Hematopoietic multipotent progenitor cell (in vitro differentiated cells): ENCODE data around the gene BCAR3. TPM values are rescaled to one million over a fixed set of nuclear protein-coding genes. Genes with fewer than 3 reads are reported as not detected.
"Not testable (repeated sequence)": the region's sequence is repeated elsewhere in the genome, so short reads cannot be mapped to it uniquely, and the experiment has no call there.

Experiments
- DNase-seq, 3 donors: peaks; one replicate each; pipeline ENCODE4 v3.0.0-alpha.2; 2011 to 2015; ENCODE audit warnings: low read depth in 2 of 3, low spot score in 2 of 3
- total RNA-seq: library from RNA; depleted of rRNA; stranded (reverse); fragments of >200 nt; gene quantifications from one replicate; pipeline ENCODE4 v1.2.3, GENCODE V29; 2012

Gene BCAR3
- total RNA-seq, 1 donor = 1.1 TPM

DNA sequence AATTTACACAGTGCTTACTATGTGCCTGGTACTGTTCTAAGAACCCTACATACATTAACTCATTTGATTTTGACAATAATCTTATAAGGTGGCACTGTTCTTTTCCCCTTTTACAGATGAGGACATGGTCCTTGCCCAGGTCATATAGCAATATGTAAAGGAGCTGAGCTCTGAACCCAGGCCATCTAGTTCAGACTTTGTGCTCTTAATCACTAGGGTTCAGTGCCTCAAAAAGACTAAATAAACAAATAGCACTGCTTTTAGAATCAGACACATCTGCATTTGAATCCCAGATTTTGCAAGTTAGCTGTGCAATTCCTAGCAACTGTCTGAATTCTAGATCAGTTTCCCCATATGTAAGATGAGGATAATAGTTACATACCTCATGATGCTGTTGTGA is 8.7 kb upstream of the BCAR3 start:
- DNase-seq = no peak

DNA sequence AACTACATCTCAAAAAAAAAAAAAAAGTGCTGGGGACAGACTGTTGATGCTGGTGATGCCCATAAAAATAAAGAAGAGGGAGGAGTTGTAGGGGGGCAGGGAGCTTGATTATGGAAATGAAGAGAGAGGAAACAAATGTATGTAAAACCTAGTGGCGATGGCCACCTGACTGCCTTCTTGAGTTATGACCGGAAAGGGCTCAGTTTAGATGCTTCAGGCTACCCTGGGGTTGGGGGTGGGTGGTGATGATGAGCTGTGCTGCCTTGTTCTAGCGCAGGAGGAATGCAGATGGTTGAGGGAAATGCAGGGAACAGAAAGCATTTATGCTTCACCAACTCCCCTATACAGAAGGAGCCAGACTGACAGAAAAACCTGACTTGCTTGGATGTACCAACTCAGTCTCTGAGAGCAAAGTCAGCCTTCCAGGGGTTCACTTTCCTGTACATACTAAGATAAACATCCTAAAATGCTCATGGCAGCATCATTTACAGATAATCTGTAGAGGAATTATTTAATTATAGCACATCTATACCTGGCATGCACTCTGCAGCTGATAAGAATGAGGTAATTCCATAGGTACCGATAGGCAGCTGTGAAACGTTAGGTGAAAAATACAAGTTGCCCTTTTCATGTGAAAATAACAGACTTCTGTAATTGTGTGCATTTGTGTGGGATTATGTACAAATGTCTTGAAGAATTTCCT is 8.0 kb upstream of the BCAR3 start:
- DNase-seq = no peak

GRCh38 chr1:93687542-93687941 is 5.9 kb upstream of the BCAR3 start:
- no peak for DNase-seq

DNA sequence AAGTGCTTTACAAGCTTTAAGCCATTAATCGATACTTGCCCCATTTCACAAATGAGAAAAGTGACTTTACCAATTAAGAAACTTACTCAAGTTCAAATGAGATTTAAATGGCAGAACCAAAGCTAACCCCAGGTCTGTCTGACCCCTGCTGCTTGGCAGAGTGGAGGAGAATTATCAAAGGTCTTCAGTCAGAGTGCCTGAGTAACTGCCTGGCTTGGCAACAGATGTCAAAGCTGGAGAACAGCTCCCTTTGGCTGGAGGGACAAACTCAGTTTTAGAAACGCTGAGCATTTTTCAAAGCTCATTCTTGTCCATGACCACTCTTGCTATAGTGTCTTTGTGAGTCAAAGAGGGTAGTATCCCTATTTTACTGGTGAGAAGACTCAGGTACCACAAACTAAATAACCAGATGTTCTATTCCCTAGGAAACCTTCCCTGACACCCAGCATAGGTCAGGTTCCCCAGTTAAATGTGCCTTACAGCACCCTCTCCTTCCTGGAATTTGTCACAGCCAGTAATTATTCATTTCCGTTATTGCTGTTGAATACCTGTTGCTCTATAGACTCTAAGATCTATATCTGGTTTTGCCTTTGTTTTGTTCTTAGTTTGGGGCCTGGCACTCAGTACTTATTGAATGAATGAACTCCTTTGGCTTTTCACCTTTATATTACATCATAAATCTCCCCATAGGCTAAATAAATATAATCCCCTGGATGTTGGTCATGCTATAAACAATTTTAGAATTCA is 5.0 kb upstream of the BCAR3 start:
- no peak for DNase-seq

GRCh38 chr1:93685918-93686317 is 4.3 kb upstream of the BCAR3 start:
- DNase-seq = no peak

GRCh38 chr1:93683234-93683633 is 1.6 kb upstream of the BCAR3 start:
- DNase-seq = no peak

GRCh38 chr1:93681989-93682412 is 364 bp upstream of the BCAR3 start:
- peak in 1 of 3 donors; percentile 31 for DNase-seq

GRCh38 chr1:93680420-93681100 is 1.1 kb downstream of the BCAR3 start:
- DNase-seq = peak in 2 of 3 donors; percentile 52 to 74

GRCh38 chr1:93680076-93680419 is 1.6 kb downstream of the BCAR3 start:
- DNase-seq = no peak

GRCh38 chr1:93679546-93679945 is 2.1 kb downstream of the BCAR3 start:
- no peak for DNase-seq

GRCh38 chr1:93678946-93679480 is 2.6 kb downstream of the BCAR3 start:
- DNase-seq = no peak

DNA sequence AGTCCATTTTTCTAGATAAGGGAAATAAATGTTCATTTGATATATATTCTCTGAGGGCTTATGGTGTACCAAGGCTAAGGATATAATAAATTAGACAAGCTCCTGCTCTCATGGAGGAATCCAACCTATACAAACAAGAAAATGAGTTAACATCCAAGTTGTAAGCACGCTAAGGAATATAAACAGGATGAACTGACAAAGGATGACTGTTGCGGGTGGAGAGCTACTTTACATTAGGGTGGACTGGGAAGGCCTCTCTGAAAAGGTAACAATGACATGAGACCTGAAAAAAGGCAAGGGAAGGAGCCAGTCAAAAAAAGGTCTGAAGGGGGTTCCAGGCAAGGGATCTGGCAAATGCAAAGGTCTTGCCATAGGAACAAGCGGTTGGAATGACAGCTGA is 3.1 kb downstream of the BCAR3 start:
- no peak for DNase-seq

- DNase-seq = no peak
These were observed 3.9 kb downstream of the BCAR3 start for GRCh38 chr1:93677729-93678128.

- DNase-seq = no peak
These were observed 5.2 kb downstream of the BCAR3 start for GRCh38 chr1:93676427-93676826.

- no peak for DNase-seq
These were observed 5.7 kb downstream of the BCAR3 start for GRCh38 chr1:93675931-93676330.

GRCh38 chr1:93675271-93675670 is 6.4 kb downstream of the BCAR3 start:
- no peak for DNase-seq

GRCh38 chr1:93674071-93674470 is 7.6 kb downstream of the BCAR3 start:
- DNase-seq = not testable (repeated sequence)

- DNase-seq = no peak
These were observed 8.3 kb downstream of the BCAR3 start for GRCh38 chr1:93673163-93673829.

DNA sequence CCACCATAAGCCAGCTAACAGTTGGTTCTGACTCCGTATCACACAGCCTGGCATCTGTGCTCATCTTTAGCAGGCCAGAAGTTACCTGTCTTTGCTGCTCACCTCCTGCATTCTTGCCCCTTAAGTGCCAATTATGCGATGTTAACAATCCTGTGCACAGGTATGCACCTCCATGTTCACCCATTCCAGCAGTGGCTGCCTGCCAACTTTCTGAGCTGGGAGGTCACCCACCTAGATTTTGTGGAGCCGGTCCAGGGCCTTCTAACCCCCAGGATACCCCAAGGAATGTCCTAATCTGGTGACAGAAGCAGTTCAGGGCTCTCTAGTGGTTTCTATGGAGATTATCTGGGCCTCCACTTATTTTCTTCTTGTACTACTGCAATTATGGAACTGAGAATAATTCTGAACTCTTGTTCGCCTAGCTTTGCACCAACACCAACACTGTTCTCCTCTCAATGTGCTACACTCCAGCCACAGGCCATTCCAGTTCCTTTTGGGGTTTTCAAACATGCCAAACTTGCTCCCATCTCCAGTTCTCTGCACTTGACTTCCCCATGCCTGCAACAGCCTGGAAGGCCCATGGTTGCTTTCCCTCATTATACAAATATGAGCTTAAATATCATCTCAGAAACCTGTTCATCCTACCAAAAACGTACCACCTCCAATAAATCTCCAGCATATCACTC is 9.0 kb downstream of the BCAR3 start:
- DNase-seq = no peak

- DNase-seq = peak in 2 of 3 donors; percentile 39 to 50
These were observed 9.6 kb downstream of the BCAR3 start for GRCh38 chr1:93672069-93672468.
